ENCODE measurements around the gene LRMDA. TPM values are rescaled to one million over a fixed set of nuclear protein-coding genes. Genes with fewer than 3 reads are reported as not detected.

LRMDA gene
- total RNA-seq, 4 donors from 2014 or later, result 0.88 to 14.1 (median 5.1) TPM; not detected in 1

DNA sequence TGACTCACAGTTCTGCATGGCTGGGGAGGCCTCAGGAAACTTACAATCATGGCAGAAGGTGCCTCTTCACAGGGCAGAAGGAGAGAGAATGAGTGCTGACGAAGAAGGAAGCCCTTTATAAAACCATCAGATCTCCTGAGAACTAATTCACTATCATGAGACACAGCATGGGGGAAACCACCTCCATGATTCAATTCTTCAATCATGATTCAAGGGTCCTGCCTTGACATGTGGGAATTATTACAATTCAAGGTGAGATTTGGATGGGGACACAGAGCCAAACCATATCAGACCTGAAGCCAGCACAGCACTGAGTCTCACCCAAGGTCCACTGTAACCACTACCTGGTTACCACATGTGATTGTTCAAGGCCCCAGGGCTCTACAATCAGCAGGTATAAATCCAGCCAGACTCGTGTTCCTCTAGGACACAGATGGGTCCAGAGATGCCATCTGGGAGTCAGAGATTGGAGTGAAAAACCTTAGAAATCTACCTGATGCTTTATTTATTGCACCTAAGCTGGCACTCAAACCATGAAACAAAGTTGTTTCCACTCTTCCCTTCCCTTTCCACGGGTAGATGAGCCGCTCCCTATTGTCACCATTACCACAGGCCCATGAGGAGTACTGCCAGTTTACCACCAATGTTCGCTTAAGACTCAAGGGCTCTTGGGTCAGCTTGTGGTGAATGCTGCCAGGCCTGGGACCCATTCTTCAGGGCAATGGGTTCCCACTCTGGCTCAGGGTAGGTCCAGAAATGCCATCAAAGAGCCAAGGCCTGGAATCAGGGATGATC, 1061.5 kb downstream of the LRMDA start:
- no peaks in the 10 kb centered on the region for H3K36me3 ChIP-seq
- WGBS, 2 donors, result 83 to 88% methylated on average over 5 of the region's 5 CpGs
- DNase-seq, result no peak
- intact Hi-C loops (cut with DNase I), result no loop called here
- no peaks in the 10 kb centered on the region for H3K27me3 ChIP-seq
- no peak for TF ChIP-seq POLR2A (IDR thresholded peaks at IDR 0.05)
- TF ChIP-seq, protein P1, sequence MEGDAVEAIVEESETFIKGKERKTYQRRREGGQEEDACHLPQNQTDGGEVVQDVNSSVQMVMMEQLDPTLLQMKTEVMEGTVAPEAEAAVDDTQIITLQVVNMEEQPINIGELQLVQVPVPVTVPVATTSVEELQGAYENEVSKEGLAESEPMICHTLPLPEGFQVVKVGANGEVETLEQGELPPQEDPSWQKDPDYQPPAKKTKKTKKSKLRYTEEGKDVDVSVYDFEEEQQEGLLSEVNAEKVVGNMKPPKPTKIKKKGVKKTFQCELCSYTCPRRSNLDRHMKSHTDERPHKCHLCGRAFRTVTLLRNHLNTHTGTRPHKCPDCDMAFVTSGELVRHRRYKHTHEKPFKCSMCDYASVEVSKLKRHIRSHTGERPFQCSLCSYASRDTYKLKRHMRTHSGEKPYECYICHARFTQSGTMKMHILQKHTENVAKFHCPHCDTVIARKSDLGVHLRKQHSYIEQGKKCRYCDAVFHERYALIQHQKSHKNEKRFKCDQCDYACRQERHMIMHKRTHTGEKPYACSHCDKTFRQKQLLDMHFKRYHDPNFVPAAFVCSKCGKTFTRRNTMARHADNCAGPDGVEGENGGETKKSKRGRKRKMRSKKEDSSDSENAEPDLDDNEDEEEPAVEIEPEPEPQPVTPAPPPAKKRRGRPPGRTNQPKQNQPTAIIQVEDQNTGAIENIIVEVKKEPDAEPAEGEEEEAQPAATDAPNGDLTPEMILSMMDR (IDR thresholded peaks at IDR 0.05), result no peak
- H3K9me3 ChIP-seq, result peaks cover 0 to 6% (median 0%) of the 10 kb centered on the region in 3 donors
- H3K27ac ChIP-seq, result no peak overlapping the region
- no peak overlapping the region for H3K4me3 ChIP-seq
- no peaks in the 10 kb centered on the region for H3K4me1 ChIP-seq

DNA sequence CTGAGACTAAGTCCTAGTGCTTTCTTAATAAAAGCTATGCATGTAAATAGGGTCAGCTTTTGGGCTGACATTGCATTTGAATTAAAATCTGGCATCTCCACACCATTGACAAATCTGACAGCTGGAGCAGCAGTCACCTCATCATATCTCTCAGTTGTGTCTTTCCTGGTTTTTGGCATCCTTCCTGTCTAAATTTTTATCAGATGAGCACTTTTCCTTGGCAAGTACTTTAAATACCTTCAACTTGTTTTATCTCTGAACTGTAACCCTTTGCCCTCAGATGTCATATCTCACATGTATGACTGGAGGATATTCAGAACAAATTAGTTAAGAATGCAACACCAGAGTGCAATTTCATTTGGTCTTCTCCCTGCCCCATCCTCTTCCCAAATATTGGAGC, 1066.2 kb downstream of the LRMDA start:
- Histone ChIP-seq H3K27me3 (no peaks in the 10 kb centered on the region), H3K4me1 (no peaks in the 10 kb centered on the region), H3K36me3 (no peaks in the 10 kb centered on the region), H3K9me3 (no peaks in the 10 kb centered on the region), H3K27ac (no peak overlapping the region), H3K4me3 (no peak overlapping the region)
- TF ChIP-seq POLR2A (IDR thresholded peaks at IDR 0.05), result no peak
- TF ChIP-seq, protein P1 (IDR thresholded peaks at IDR 0.05), result no peak
- DNase-seq, result no peak
- intact Hi-C loops (cut with DNase I), result no loop called here

DNA sequence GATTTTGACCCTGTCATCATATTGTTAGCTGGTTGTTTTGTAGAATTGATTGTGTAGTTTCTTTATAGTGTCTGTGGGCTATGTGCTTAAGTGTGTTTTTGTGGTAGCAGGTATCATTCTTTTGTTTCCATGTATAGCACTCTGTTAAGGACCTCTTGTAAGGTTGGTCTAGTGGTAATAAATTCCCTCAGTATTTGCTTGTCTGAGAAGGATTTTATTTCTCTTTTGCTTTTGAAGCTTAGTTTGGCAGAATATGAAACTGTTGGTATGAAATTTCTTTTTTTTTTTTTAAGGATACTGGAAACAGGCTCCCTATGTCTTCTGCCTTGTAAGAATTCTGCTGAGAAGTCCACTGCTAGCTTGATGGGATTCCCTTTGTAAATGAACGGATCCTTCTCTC, 1073.4 kb downstream of the LRMDA start:
- Histone ChIP-seq H3K27me3 (no peaks in the 10 kb centered on the region), H3K36me3 (no peaks in the 10 kb centered on the region), H3K27ac (no peak overlapping the region), H3K4me1 (no peaks in the 10 kb centered on the region), H3K4me3 (no peak overlapping the region), H3K9me3 (peaks cover 0 to 6% (median 5%) of the 10 kb centered on the region in 3 donors)
- WGBS, 2 donors, result 69 to 80% methylated on average over 1 of the region's 1 CpG
- TF ChIP-seq, protein P1 (IDR thresholded peaks at IDR 0.05), result no peak
- no peak for TF ChIP-seq POLR2A (IDR thresholded peaks at IDR 0.05)
- intact Hi-C loops (cut with DNase I), result no loop called here
- no peak for DNase-seq

DNA sequence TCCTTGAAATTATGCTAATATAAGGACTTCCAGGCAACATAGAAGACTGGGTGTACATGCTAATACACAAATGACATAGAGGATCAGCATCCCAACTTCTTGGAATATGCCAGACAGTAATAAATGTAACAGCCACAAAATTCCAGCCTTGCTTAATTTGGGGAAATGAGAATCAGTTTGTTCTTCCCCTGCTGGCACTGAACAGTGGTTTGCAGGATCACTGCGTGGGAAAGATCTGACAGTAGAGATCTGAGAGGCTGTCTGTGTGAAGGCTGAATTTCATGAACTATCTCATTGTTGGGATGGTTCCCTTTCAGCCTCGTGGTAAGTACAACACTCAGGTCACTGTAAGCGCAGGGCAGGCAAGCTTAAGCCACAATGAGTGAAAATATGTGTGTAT, 1078.0 kb downstream of the LRMDA start:
- DNase-seq, result no peak
- intact Hi-C loops (cut with DNase I), result no loop called here

DNA sequence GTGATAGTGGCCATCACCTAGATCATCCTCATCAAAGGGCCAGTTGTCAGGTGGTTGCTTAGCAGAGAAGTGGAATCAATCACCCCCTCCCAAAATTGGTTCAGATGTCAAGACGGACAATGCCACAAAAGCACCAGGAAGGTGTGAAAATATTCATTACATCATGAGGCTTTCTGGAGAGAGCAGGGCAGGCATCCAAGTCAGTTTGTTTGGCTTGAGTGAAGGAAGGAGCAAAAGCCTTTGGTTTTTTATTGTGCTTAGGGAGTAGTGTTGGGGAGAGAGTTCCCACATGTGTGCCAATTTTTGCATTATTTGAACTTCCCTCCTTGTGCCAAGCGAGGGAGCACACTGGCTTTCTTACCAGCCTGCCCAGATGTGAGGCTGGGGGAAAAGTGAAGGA, 1082.9 kb downstream of the LRMDA start:
- intact Hi-C loops (cut with DNase I), result no loop called here
- Histone ChIP-seq H3K27ac (no peak overlapping the region), H3K4me3 (no peak overlapping the region), H3K36me3 (no peaks in the 10 kb centered on the region), H3K27me3 (no peaks in the 10 kb centered on the region), H3K4me1 (no peaks in the 10 kb centered on the region), H3K9me3 (no peaks in the 10 kb centered on the region)
- DNase-seq, result no peak
- WGBS, 2 donors, result 88 to 89% methylated on average over 2 of the region's 2 CpGs
- TF ChIP-seq, protein P1 (IDR thresholded peaks at IDR 0.05), result no peak
- TF ChIP-seq POLR2A (IDR thresholded peaks at IDR 0.05), result no peak

More for the DNA sequence above, 1078.0 kb downstream of the LRMDA start:
- no peaks in the 10 kb centered on the region for H3K36me3 ChIP-seq
- H3K27me3 ChIP-seq, result no peaks in the 10 kb centered on the region
- WGBS, 2 donors, result 47 to 48% methylated on average over 3 of the region's 3 CpGs
- H3K4me1 ChIP-seq, result no peaks in the 10 kb centered on the region
- no peak for TF ChIP-seq POLR2A (IDR thresholded peaks at IDR 0.05)
- TF ChIP-seq, protein P1 (IDR thresholded peaks at IDR 0.05), result no peak
- no peak overlapping the region for H3K4me3 ChIP-seq
- H3K27ac ChIP-seq, result no peak overlapping the region
- H3K9me3 ChIP-seq, result peaks cover 0 to 5% (median 4%) of the 10 kb centered on the region in 3 donors
